HG03159 (cell line): Measurements from ENCODE around the gene CLEC16A.

Source experiments
- ATAC-seq: cut with Tn5 transposase; IDR thresholded peaks from one replicate; pipeline ENCODE4 v1.9.1; 2021; ENCODE audit warnings: mild to moderate bottlenecking, moderate library complexity; ENCODE audit not compliant: unreplicated experiment

CLEC16A gene

DNA sequence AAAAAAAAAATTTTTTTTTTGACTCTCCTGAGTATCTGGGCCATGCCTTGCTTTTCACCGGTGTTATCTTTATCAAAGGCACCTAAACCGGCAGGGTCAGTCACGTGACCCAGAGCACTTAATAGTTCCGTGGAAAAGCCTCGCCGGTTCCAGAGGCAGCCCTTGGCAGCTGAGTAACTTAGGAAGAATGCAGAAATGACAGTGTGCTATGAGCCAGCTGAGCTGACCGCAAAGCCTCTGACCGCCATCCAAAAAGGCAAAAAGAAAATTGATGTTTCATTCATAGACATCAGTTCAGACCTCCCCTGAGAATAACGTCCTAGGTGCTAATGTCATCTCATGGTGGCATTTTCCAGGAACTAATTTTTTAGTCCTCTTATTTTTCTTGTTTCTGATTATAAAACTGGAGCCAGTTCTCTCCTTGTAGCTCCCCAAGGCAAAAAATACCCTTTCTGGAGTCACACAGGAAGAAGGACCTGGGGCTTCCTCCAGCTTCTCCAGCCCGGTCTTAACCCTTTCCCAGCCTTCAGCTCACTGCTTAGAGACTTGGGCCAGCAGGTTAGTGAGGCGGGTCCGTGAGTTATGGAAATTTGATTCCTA, 189.1 kb downstream of the CLEC16A start:
- no peak for ATAC-seq

- no peak for ATAC-seq
These were observed 190.5 kb downstream of the CLEC16A start for GRCh38 chr16:11134722-11135463.

DNA sequence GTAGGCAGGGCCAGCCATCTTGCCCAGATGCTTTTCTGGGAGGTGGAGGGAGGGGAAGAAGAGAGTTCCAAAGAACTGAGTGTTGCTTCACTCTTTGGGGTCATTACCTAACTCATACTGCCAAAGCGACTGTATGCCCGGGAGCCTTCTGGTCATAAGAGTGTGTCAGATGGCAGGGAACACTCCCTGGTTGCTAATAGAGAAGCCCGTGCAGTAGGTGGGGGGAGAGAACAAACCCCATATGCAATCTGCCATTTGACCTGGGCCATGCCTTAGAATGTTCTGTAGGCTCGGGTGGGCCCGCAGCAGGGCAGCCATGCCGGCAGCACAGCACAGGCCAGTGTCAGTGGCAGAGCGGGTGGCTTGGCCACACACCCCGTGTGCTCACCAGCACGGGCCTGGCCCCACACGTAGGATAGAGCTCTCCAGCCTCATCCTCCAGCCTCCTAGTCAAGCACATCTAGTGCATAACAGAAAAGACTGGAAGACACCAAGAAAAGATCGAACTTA, 191.2 kb downstream of the CLEC16A start:
- ATAC-seq = no peak

GRCh38 chr16:11136600-11136999, 192.2 kb downstream of the CLEC16A start:
- ATAC-seq = no peak

- no peak for ATAC-seq
These were observed 193.8 kb downstream of the CLEC16A start for GRCh38 chr16:11138022-11138768.

DNA sequence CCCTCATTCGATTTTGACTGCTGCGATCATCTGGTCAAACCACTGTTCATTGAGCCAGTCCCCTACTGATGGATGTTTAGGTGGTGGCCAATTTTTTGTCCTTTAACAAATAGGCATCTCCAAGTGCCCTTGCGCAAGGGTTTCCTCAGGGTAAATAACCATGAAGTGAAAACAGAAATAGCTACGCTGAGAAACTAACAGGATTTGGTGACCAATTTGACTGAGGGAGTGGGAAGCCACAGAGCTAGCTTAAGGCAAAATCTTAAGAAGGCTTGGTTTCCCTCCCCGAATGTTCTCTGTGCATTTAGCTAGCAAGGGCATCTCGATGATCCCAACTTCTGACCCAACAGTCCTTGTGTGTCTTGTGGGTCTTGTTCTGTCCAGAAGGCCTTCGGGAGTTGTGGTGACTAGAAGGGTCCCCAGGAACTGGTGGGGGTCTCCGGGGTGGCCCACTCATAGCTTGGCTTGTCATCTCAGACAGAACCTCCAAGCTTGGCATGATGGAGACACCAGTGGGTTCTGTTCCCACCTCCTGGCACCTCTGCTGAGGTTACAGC, 194.5 kb downstream of the CLEC16A start:
- no peak for ATAC-seq

DNA sequence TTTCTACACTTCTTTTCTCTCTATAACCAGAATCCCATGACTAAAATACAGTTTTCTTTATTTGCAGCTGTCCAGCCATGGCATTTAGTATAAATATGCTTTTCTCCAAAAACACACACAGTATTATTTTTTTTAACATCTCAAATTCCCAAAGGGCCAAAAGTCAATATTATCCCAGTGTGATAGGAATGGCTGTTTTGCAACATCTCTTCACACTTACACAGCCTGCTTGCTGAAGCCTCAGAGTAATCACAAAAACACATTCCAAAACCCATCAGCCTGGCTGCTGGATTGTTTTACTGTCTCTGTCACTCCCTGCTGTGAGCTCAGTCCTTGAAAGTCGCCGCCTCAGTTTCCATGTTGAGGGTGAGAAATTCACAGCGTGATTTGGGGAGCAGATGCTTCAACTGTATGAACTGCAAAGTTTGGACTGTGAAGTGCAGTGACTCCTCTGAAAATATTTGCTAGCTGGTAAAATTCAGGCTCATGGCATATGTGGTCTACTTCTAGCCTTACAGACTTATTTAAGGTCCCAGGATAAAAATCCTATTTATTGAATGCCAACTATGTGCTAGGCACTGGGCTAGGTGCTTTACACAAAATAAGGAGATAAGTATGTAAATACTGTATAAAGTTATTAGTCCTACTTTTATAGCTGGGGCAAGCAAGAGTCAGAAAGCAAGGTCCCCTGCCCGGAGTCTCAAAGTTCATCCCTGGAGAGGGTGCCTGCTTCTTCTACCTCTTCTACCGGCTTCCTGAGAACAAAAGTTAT, 195.1 kb downstream of the CLEC16A start:
- ATAC-seq = no peak

- no peak for ATAC-seq
These were observed 195.7 kb downstream of the CLEC16A start for GRCh38 chr16:11140098-11140375.

GRCh38 chr16:11140466-11140865, 196.1 kb downstream of the CLEC16A start:
- ATAC-seq = no peak

DNA sequence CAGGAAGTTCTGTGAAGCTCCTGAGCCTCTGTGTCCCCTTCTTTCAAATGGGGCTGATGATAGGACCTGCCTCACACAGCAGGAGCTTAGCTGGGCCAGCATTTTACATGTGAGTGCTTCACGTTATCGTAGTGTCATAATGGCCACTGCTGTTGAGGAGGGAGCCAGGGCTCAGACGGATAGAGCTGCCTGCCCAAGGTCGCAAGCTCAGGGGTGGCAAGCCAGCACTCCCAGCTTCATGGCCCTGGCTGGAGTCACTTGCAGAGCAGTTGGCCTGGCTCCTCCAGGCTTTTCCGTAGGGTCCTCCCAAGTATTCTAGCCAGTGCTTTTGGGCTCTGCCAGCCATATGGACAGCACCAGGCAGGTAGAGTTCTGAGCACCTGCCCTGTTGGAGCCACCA, 196.5 kb downstream of the CLEC16A start:
- ATAC-seq = no peak

GRCh38 chr16:11141409-11142260, 197.3 kb downstream of the CLEC16A start:
- ATAC-seq = no peak

DNA sequence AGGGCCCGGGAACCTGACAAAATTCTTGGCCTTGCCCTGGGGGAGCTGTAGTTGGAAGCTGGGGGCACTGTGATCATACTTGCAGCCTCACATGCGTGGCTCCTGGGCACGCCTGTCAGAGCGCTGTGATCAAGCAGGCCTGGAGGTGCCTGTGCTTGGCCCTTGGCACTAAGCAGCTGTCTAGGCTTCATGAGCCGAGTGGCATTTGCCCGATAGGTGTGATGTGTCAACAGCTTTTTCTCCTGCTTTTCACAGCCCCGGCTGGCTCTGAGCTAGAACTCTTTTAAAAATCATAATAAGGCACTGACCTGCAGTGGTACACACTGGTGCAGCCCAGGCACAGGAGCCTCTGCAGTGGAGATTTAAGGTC, 197.9 kb downstream of the CLEC16A start:
- no peak for ATAC-seq

- no peak for ATAC-seq
These were observed 198.6 kb downstream of the CLEC16A start for GRCh38 chr16:11142951-11143350.

DNA sequence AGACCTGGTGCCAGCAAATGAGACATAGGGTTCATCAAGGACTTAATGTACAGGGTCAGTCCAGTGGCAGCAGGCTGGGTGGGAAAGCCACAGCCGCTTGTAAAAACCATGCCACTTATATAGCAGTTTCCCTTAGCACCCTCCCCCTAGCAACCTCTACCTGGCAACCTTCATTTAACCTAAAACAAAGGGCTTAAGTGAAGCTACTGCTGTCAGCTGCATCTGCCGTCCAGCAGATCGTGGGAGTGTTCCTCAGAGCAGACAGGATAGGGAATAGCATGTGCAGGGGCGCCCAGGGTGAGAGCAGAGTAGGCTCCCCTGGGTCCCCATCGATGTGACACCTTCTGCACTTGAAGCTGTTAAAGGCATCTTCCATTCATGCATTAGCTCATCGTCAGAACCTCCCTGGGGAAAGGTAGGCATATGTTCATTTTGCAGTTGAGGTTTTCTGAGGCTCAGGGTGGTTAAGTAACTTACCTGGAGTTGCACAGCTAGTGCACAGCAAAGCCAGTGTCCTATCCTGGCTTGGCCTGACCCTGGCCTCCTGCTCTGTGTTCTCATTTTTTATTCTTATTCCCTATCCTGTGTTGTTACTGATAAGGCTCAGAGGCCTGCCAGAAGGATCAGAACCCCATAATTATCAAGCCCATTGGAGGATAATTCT, 199.1 kb downstream of the CLEC16A start:
- ATAC-seq = no peak

GRCh38 chr16:11144122-11144521, 199.8 kb downstream of the CLEC16A start:
- no peak for ATAC-seq

DNA sequence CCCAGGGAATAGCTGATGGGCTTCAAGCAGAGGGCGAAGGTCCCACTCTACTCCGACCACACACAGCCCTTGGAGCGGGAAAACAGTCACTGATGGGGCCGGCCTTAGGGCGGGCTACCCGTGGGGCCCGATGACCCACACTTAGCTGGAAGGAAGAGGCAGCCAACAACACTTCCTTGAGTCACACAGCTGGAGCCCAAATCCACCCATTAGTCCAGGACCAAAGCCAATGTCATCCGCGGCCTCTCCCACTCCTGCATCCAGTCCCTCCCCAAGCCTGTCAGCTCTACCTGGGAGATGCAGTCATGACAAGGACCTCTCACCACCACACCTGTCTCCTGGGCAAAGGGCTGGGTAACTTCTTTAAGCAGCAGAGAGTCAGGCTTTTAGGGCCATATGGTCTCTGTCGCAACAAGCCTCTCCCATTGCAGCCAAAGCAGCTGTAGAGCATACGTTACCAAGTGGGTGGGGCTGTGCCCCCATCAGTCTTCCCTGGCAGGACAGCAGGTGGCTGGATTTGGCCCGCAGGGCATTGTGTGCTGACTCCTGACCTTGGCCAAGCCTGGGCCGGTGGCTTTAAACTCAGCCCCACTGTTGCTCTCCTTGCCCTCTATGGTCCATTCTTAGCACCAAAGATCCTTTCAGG, 200.9 kb downstream of the CLEC16A start:
- ATAC-seq = no peak

DNA sequence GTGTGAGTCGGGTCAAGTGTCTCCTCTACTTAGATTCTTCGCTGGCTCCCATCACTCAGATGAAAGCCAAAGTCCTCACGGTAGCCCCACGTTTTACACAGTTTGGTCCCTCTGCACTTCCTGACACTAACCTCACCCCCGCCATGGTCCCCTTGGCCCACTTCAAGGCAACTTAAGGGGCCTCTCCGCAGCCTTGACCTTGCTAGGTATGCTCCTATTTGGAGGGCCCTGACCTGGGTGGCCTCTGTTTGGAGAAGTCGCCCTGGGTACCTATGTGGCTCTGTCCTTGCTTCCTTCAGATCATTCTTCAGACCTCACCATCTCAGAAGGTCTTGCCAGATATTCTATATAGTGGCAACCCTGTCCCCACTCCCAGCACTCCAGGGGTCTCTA, 201.5 kb downstream of the CLEC16A start:
- ATAC-seq = no peak

GRCh38 chr16:11147033-11147753, 202.8 kb downstream of the CLEC16A start:
- ATAC-seq = no peak
